Mucosa of descending colon (tissue), 3 donors: ENCODE measurements around the gene RIMKLB. TPM values are rescaled to one million over a fixed set of nuclear protein-coding genes. Genes with fewer than 3 reads are reported as not detected.
"Not testable (repeated sequence)": the region's sequence is repeated elsewhere in the genome, so short reads cannot be mapped to it uniquely, and the experiment has no call there.

Source experiments
- ATAC-seq: fragments of 200-7000 bp; cut with Tn5 transposase; one replicate; pipeline ENCODE4 v1.9.1; 2020; ENCODE audit warnings: mild to moderate bottlenecking, moderate library complexity
- DNase-seq, 3 donors: peaks; one replicate each; pipeline ENCODE4 v3.0.0-alpha.2; 2020
- H3K36me3 ChIP-seq: fragments of 200-600 bp; one replicate; pipeline ENCODE4 v1.8.0; 2021; ENCODE audit warnings: low read depth, mild to moderate bottlenecking
- H3K4me1 ChIP-seq: fragments of 200-600 bp; one replicate; pipeline ENCODE4 v1.8.0; 2021; ENCODE audit warnings: low read depth, mild to moderate bottlenecking
- H3K4me3 ChIP-seq: fragments of 200-600 bp; one replicate; pipeline ENCODE4 v1.8.0; 2021; ENCODE audit warnings: mild to moderate bottlenecking
- H3K9me3 ChIP-seq: fragments of 200-600 bp; one replicate; pipeline ENCODE4 v1.8.0; 2021; ENCODE audit warnings: mild to moderate bottlenecking
- intact Hi-C, 2 donors: fragments of 100-400 bp; cut with DNase I in 1 of 2; cut with micrococcal nuclease in 1 of 2; formaldehyde crosslinking; loops; one replicate each; pipeline versions ENCODE4 v1.11.0 to v1.11.1; 2022; cut with DNase I, micrococcal nuclease
- total RNA-seq, 3 donors: library from RNA; stranded (reverse); fragmentation: NEBNext Ultra II Directional in 2 of 3; extraction: Animal tissue kit (Norgen Biotek cat#: 25700) in 2 of 3; gene quantifications; one replicate each; pipeline versions ENCODE4 v1.2.1 to v1.2.4, GENCODE V29; 2021 to 2023
- TF ChIP-seq, protein P1 (sequence below): fragments of 200-600 bp; IDR thresholded peaks from one replicate; pipeline ENCODE4 v1.8.0; 2022; ENCODE audit warnings: antibody characterized with exemption, mild to moderate bottlenecking
- donor health status: DM: no; HTN: no; CAD: no; lungs with moderate emphysema.
- donor health status: DM: no; HTN: no; CAD: no.
- donor health status: DM: no; HTN: yes; CAD: no.

The RIMKLB gene
- total RNA-seq, 3 donors from 2014 or later, result 3.7 to 30.9 (median 7.6) TPM

- no peaks in the 10 kb centered on the region for H3K36me3 ChIP-seq
- intact Hi-C loops, result no loop called here
- TF ChIP-seq, protein P1, sequence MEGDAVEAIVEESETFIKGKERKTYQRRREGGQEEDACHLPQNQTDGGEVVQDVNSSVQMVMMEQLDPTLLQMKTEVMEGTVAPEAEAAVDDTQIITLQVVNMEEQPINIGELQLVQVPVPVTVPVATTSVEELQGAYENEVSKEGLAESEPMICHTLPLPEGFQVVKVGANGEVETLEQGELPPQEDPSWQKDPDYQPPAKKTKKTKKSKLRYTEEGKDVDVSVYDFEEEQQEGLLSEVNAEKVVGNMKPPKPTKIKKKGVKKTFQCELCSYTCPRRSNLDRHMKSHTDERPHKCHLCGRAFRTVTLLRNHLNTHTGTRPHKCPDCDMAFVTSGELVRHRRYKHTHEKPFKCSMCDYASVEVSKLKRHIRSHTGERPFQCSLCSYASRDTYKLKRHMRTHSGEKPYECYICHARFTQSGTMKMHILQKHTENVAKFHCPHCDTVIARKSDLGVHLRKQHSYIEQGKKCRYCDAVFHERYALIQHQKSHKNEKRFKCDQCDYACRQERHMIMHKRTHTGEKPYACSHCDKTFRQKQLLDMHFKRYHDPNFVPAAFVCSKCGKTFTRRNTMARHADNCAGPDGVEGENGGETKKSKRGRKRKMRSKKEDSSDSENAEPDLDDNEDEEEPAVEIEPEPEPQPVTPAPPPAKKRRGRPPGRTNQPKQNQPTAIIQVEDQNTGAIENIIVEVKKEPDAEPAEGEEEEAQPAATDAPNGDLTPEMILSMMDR, result no peak
- no peak overlapping the region for H3K4me3 ChIP-seq
- DNase-seq (no peak), ATAC-seq (no peak)
- H3K9me3 ChIP-seq, result peaks cover 4% of the 10 kb centered on the region
- no peaks in the 10 kb centered on the region for H3K4me1 ChIP-seq
These were observed 99.2 kb downstream of the RIMKLB start for GRCh38 chr12:8796831-8797626.

GRCh38 chr12:8801213-8801612 is 103.4 kb downstream of the RIMKLB start:
- H3K9me3 ChIP-seq, ATAC-seq, H3K4me1 ChIP-seq, intact Hi-C loops, H3K4me3 ChIP-seq, H3K36me3 ChIP-seq, DNase-seq: not testable (repeated sequence)

GRCh38 chr12:8804833-8805232 is 107.0 kb downstream of the RIMKLB start:
- H3K9me3 ChIP-seq, DNase-seq, H3K36me3 ChIP-seq, intact Hi-C loops, H3K4me3 ChIP-seq, ATAC-seq, H3K4me1 ChIP-seq: not testable (repeated sequence)

GRCh38 chr12:8805487-8805886 is 107.7 kb downstream of the RIMKLB start:
- ATAC-seq, H3K36me3 ChIP-seq, H3K4me1 ChIP-seq, H3K4me3 ChIP-seq, H3K9me3 ChIP-seq, intact Hi-C loops, DNase-seq: not testable (repeated sequence)

GRCh38 chr12:8807084-8807483 is 109.3 kb downstream of the RIMKLB start:
- H3K36me3 ChIP-seq, H3K4me1 ChIP-seq, H3K9me3 ChIP-seq, ATAC-seq, H3K4me3 ChIP-seq, DNase-seq, intact Hi-C loops: not testable (repeated sequence)

GRCh38 chr12:8810112-8810511 is 112.3 kb downstream of the RIMKLB start:
- H3K4me3 ChIP-seq, ATAC-seq, DNase-seq, intact Hi-C loops, H3K4me1 ChIP-seq, H3K9me3 ChIP-seq, H3K36me3 ChIP-seq: not testable (repeated sequence)

- no peaks in the 10 kb centered on the region for H3K4me1 ChIP-seq
- H3K4me3 ChIP-seq, result no peak overlapping the region
- ATAC-seq (no peak), DNase-seq (no peak)
- no peaks in the 10 kb centered on the region for H3K9me3 ChIP-seq
- TF ChIP-seq, protein P1, result no peak
- no peaks in the 10 kb centered on the region for H3K36me3 ChIP-seq
- intact Hi-C loops, result no loop called here
These were observed 116.0 kb downstream of the RIMKLB start for GRCh38 chr12:8813572-8814357.

DNA sequence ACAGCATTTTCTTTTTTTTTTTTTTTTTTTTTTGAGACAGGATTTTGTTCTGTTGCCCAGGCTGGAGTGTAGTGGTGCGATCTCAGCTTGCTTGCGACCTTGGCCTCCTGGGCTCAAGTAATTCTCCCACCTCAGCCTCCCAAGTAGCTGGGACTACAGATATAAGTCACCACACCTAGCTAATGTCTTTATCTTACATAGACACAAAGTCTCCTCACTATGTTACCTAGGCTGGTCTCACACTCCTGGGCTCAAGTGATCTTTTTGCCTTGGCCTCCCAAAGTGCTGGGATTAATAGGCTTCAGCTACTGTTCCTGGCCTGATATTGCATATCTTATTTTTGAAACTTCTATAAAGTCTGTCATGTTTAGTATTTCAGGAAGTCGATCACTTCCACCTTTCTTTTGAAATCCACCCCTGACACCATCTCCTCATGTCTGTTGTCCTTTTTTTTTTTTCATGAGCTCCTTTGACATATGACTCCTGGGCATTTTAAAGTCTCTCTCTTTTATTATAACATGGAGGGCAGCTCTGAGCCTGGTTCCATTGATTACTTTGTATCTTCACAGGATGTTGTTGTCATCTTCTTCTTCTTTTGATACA is 118.8 kb downstream of the RIMKLB start:
- Histone ChIP-seq H3K4me1 (no peaks in the 10 kb centered on the region), H3K36me3 (no peaks in the 10 kb centered on the region), H3K4me3 (no peak overlapping the region), H3K9me3 (no peaks in the 10 kb centered on the region)
- intact Hi-C loops, result no loop called here
- TF ChIP-seq, protein P1, result no peak
- no peak for DNase-seq
- no peak for ATAC-seq
